Activated CD8-positive, alpha-beta memory T cell treated with anti-CD3 and anti-CD28 coated beads, Interleukin-2, amount 50 U/mL, for 1 hour (primary cell): ENCODE results near the gene ELN.

Source experiments
- DNase-seq: peaks from one replicate; pipeline ENCODE4 v3.0.0-alpha.2; 2020; ENCODE audit errors: extremely low read depth

The ELN gene

GRCh38 chr7:74093671-74094223 lies 65.8 kb downstream of the ELN start:
- DNase-seq = no peak

GRCh38 chr7:74094224-74095101 lies 66.5 kb downstream of the ELN start:
- DNase-seq = peak; percentile 57

GRCh38 chr7:74095135-74095534 lies 67.2 kb downstream of the ELN start:
- DNase-seq = no peak

- no peak for DNase-seq
Measured at GRCh38 chr7:74097937-74098614, 70.1 kb downstream of the ELN start.

GRCh38 chr7:74099031-74099430 lies 71.1 kb downstream of the ELN start:
- no peak for DNase-seq

GRCh38 chr7:74101061-74101681 lies 73.2 kb downstream of the ELN start:
- no peak for DNase-seq

- no peak for DNase-seq
Measured at GRCh38 chr7:74103219-74103772, 75.3 kb downstream of the ELN start.

GRCh38 chr7:74104702-74105101 lies 76.7 kb downstream of the ELN start:
- DNase-seq = no peak

- DNase-seq = no peak
Measured at GRCh38 chr7:74105992-74106391, 78.0 kb downstream of the ELN start.

- DNase-seq = no peak
Measured at GRCh38 chr7:74106846-74107245, 78.9 kb downstream of the ELN start.

- no peak for DNase-seq
Measured at GRCh38 chr7:74115326-74115725, 87.4 kb downstream of the ELN start.

- DNase-seq = no peak
Measured at GRCh38 chr7:74116356-74116755, 88.4 kb downstream of the ELN start.
